ENCODE results near the gene ZNF664. TPM values are rescaled to one million over a fixed set of nuclear protein-coding genes. Genes with fewer than 3 reads are reported as not detected.

The ZNF664 gene
- total RNA-seq, 8 experiments from 2014 or later: 81.1 to 151 (median 116) TPM

- no peak for ATAC-seq (replicated peaks in 6 of 8)
- WGBS, 10 experiments: 39 to 100% (median 96%) methylated on average over 1 to 5 of the region's 12 CpGs; no CpG with 5 or more reads in 5 of the 10 experiments
These were observed 57.0 kb downstream of the ZNF664 start for GRCh38 chr12:124030008-124030407.

GRCh38 chr12:124030510-124030909 is 57.5 kb downstream of the ZNF664 start:
- Histone ChIP-seq H3K27ac (no peak overlapping the region), H3K4me1 (replicated peaks in 1 of 2) (peaks cover 5% of the 10 kb centered on the region in 2 donors), H3K4me3 (no peak overlapping the region)
- in situ Hi-C loops (cut with MboI; ENCODE audit: low pct_unique_long_range_greater_than_20kb in 2 of 9, low sequenced_read_pairs in 9 of 9, unreplicated experiment in 9 of 9): loop anchor here in 7 of 9 experiments (25.0 kb wide), 3 partner anchors 257 to 732 kb away; partner anchors contain the start of gene RFLNA (in 1 of the 7)
- peak in 3 of 8 experiments; percentile 18 to 29 (median 18) for ATAC-seq (replicated peaks in 6 of 8)
- 13 to 67% (median 33%) methylated on average over 3 to 11 of the region's 12 CpGs; no CpG with 5 or more reads in 1 of the 10 experiments for WGBS, 10 experiments

More at GRCh38 chr12:124030008-124030407, 57.0 kb downstream of the ZNF664 start:
- H3K4me1 ChIP-seq (replicated peaks in 1 of 2): peaks cover 6 to 10% of the 10 kb centered on the region in 2 donors
- in situ Hi-C loops (cut with MboI; ENCODE audit: low pct_unique_long_range_greater_than_20kb in 2 of 9, low sequenced_read_pairs in 9 of 9, unreplicated experiment in 9 of 9): loop anchor here in 7 of 9 experiments (25.0 kb wide), 3 partner anchors 257 to 732 kb away; partner anchors contain the start of gene RFLNA (in 1 of the 7)
- no peak overlapping the region for H3K27ac ChIP-seq
- no peak overlapping the region for H3K4me3 ChIP-seq

- Histone ChIP-seq H3K4me1 (replicated peaks in 1 of 2) (peaks cover 3% of the 10 kb centered on the region in 2 donors), H3K27ac (no peak overlapping the region), H3K4me3 (no peak overlapping the region)
- in situ Hi-C loops (cut with MboI; ENCODE audit: low pct_unique_long_range_greater_than_20kb in 2 of 9, low sequenced_read_pairs in 9 of 9, unreplicated experiment in 9 of 9): loop anchor here in 7 of 9 experiments (25.0 kb wide), 3 partner anchors 256 to 731 kb away; partner anchors contain the start of gene RFLNA (in 1 of the 7)
- 60 to 100% (median 87%) methylated on average over 1 to 5 of the region's 5 CpGs; no CpG with 5 or more reads in 1 of the 10 experiments for WGBS, 10 experiments
- no peak for ATAC-seq (replicated peaks in 6 of 8)
These were observed 58.0 kb downstream of the ZNF664 start for GRCh38 chr12:124031058-124031457.

GRCh38 chr12:124032265-124032886 is 59.4 kb downstream of the ZNF664 start:
- ATAC-seq (replicated peaks in 6 of 8): peak in 5 of 8 experiments; percentile 36 to 86 (median 72)
- Histone ChIP-seq H3K27ac (no peak overlapping the region), H3K4me1 (replicated peaks in 1 of 2) (peaks cover 10 to 12% of the 10 kb centered on the region in 2 donors), H3K4me3 (no peak overlapping the region)
- in situ Hi-C loops (cut with MboI; ENCODE audit: low pct_unique_long_range_greater_than_20kb in 2 of 9, low sequenced_read_pairs in 9 of 9, unreplicated experiment in 9 of 9): loop anchor here in 7 of 9 experiments (25.0 kb wide), 3 partner anchors 255 to 730 kb away; partner anchors contain the start of gene RFLNA (in 1 of the 7)
- WGBS, 10 experiments: 0 to 100% (median 62%) methylated on average over 2 to 8 of the region's 9 CpGs

- Histone ChIP-seq H3K4me3 (no peak overlapping the region), H3K27ac (no peak overlapping the region), H3K4me1 (replicated peaks in 1 of 2) (peaks cover 10 to 12% of the 10 kb centered on the region in 2 donors)
- WGBS, 10 experiments: 60 to 100% (median 100%) methylated on average over 1 to 2 of the region's 2 CpGs; no CpG with 5 or more reads in 7 of the 10 experiments
- in situ Hi-C loops (cut with MboI; ENCODE audit: low pct_unique_long_range_greater_than_20kb in 2 of 9, low sequenced_read_pairs in 9 of 9, unreplicated experiment in 9 of 9): loop anchor here in 7 of 9 experiments (25.0 kb wide), 3 partner anchors 253 to 728 kb away; partner anchors contain the start of gene RFLNA (in 1 of the 7)
- ATAC-seq (replicated peaks in 6 of 8): no peak
These were observed 60.8 kb downstream of the ZNF664 start for GRCh38 chr12:124033859-124034258.

- peaks cover 10 to 12% of the 10 kb centered on the region in 2 donors for H3K4me1 ChIP-seq (replicated peaks in 1 of 2)
- WGBS, 10 experiments: 41 to 100% (median 84%) methylated on average over 2 to 7 of the region's 11 CpGs; no CpG with 5 or more reads in 4 of the 10 experiments
- H3K4me3 ChIP-seq: no peak overlapping the region
- H3K27ac ChIP-seq: no peak overlapping the region
- in situ Hi-C loops (cut with MboI; ENCODE audit: low pct_unique_long_range_greater_than_20kb in 2 of 9, low sequenced_read_pairs in 9 of 9, unreplicated experiment in 9 of 9): loop anchor here in 7 of 9 experiments (25.0 kb wide), 3 partner anchors 253 to 728 kb away; partner anchors contain the start of gene RFLNA (in 1 of the 7)
- ATAC-seq (replicated peaks in 6 of 8): peak in 2 of 8 experiments; percentile 40 to 65
These were observed 61.3 kb downstream of the ZNF664 start for GRCh38 chr12:124034297-124034696.

GRCh38 chr12:124035163-124035562 is 62.1 kb downstream of the ZNF664 start:
- no peak for ATAC-seq (replicated peaks in 6 of 8)
- Histone ChIP-seq H3K4me1 (replicated peaks in 1 of 2) (peaks cover 10 to 12% of the 10 kb centered on the region in 2 donors), H3K4me3 (no peak overlapping the region), H3K27ac (no peak overlapping the region)
- in situ Hi-C loops (cut with MboI; ENCODE audit: low pct_unique_long_range_greater_than_20kb in 2 of 9, low sequenced_read_pairs in 9 of 9, unreplicated experiment in 9 of 9): loop anchor here in 7 of 9 experiments (25.0 kb wide), 3 partner anchors 252 to 727 kb away; partner anchors contain the start of gene RFLNA (in 1 of the 7)
- WGBS, 10 experiments: 20 to 72% (median 64%) methylated on average over 1 to 2 of the region's 2 CpGs; no CpG with 5 or more reads in 1 of the 10 experiments

- WGBS, 10 experiments: 14 to 100% (median 33%) methylated on average over 1 to 6 of the region's 7 CpGs; no CpG with 5 or more reads in 1 of the 10 experiments
- Histone ChIP-seq H3K4me3 (peak overlapping the region in 1 of 5 donors; percentile 8), H3K4me1 (replicated peaks in 1 of 2) (peaks cover 12 to 16% of the 10 kb centered on the region in 2 donors), H3K27ac (peak overlapping the region in 1 of 2 donors; percentile 35)
- in situ Hi-C loops (cut with MboI; ENCODE audit: low pct_unique_long_range_greater_than_20kb in 2 of 9, low sequenced_read_pairs in 9 of 9, unreplicated experiment in 9 of 9): loop anchor here in 7 of 9 experiments (25.0 kb wide), 3 partner anchors 251 to 726 kb away; partner anchors contain the start of gene RFLNA (in 1 of the 7)
- ATAC-seq (replicated peaks in 6 of 8): peak in 5 of 8 experiments; percentile 70 to 88 (median 81)
These were observed 63.2 kb downstream of the ZNF664 start for GRCh38 chr12:124036171-124036598.

GRCh38 chr12:124036657-124037109 is 63.7 kb downstream of the ZNF664 start:
- 0 to 60% (median 28%) methylated on average over 1 to 6 of the region's 6 CpGs; no CpG with 5 or more reads in 1 of the 10 experiments for WGBS, 10 experiments
- Histone ChIP-seq H3K4me3 (peak overlapping the region in 1 of 5 donors; percentile 8), H3K27ac (peak overlapping the region in 1 of 2 donors; percentile 35), H3K4me1 (replicated peaks in 1 of 2) (peaks cover 12 to 16% of the 10 kb centered on the region in 2 donors)
- in situ Hi-C loops (cut with MboI; ENCODE audit: low pct_unique_long_range_greater_than_20kb in 2 of 9, low sequenced_read_pairs in 9 of 9, unreplicated experiment in 9 of 9): loop anchor here in 7 of 9 experiments (25.0 kb wide), 3 partner anchors 251 to 726 kb away; partner anchors contain the start of gene RFLNA (in 1 of the 7)
- ATAC-seq (replicated peaks in 6 of 8): peak; percentile 28 to 77 (median 72)

GRCh38 chr12:124037331-124037730 is 64.3 kb downstream of the ZNF664 start:
- H3K27ac ChIP-seq: no peak overlapping the region
- WGBS, 10 experiments: 71 to 100% (median 80%) methylated on average over 1 of the region's 1 CpG; no CpG with 5 or more reads in 7 of the 10 experiments
- peaks cover 12 to 16% of the 10 kb centered on the region in 2 donors for H3K4me1 ChIP-seq (replicated peaks in 1 of 2)
- no peak overlapping the region for H3K4me3 ChIP-seq
- ATAC-seq (replicated peaks in 6 of 8): no peak
- in situ Hi-C loops (cut with MboI; ENCODE audit: low pct_unique_long_range_greater_than_20kb in 2 of 9, low sequenced_read_pairs in 9 of 9, unreplicated experiment in 9 of 9): loop anchor here in 7 of 9 experiments (25.0 kb wide), 3 partner anchors 250 to 725 kb away; partner anchors contain the start of gene RFLNA (in 1 of the 7)

- no peak overlapping the region for H3K27ac ChIP-seq
- in situ Hi-C loops (cut with MboI; ENCODE audit: low pct_unique_long_range_greater_than_20kb in 2 of 9, low sequenced_read_pairs in 9 of 9, unreplicated experiment in 9 of 9): loop anchor here in 7 of 9 experiments (25.0 kb wide), 3 partner anchors 248 to 723 kb away; partner anchors contain the start of gene RFLNA (in 1 of the 7)
- no peak for ATAC-seq (replicated peaks in 6 of 8)
- H3K4me1 ChIP-seq (replicated peaks in 1 of 2): peaks cover 12 to 16% of the 10 kb centered on the region in 2 donors
- no peak overlapping the region for H3K4me3 ChIP-seq
- WGBS, 10 experiments: 33 to 100% (median 84%) methylated on average over 1 to 3 of the region's 3 CpGs
These were observed 66.3 kb downstream of the ZNF664 start for GRCh38 chr12:124039276-124039675.

GRCh38 chr12:124040291-124040690 is 67.3 kb downstream of the ZNF664 start:
- Histone ChIP-seq H3K4me1 (replicated peaks in 1 of 2) (peaks cover 18 to 22% of the 10 kb centered on the region in 2 donors), H3K27ac (no peak overlapping the region), H3K4me3 (no peak overlapping the region)
- 63 to 100% (median 85%) methylated on average over 1 to 10 of the region's 10 CpGs for WGBS, 10 experiments
- in situ Hi-C loops (cut with MboI; ENCODE audit: low pct_unique_long_range_greater_than_20kb in 2 of 9, low sequenced_read_pairs in 9 of 9, unreplicated experiment in 9 of 9): loop anchor here in 8 of 9 experiments (5.0 to 25.0 kb wide), 6 partner anchors 247 to 727 kb away; partner anchors contain the start of gene RFLNA (in 1 of the 8)
- ATAC-seq (replicated peaks in 6 of 8): no peak

Data from motor neuron (in vitro differentiated cells).